Right renal pelvis (tissue), 4 donors: ENCODE results near the gene BCAP31. TPM values are rescaled to one million over a fixed set of nuclear protein-coding genes. Genes with fewer than 3 reads are reported as not detected.
"Not testable (repeated sequence)": the region's sequence is repeated elsewhere in the genome, so short reads cannot be mapped to it uniquely, and the experiment has no call there.

ENCODE experiments used
- DNase-seq, 4 donors: peaks; one replicate each; pipeline ENCODE4 v3.0.0-alpha.2; 2013; ENCODE audit warnings: low read depth in 4 of 4, low spot score in 3 of 4, missing footprints in 1 of 4
- polyA plus RNA-seq, 4 donors: library from polyadenylated mRNA; unstranded; fragments of 120-200 nt; gene quantifications; one replicate each; pipeline ENCODE4 v1.2.1, GENCODE V29; 2013; ENCODE audit not compliant: insufficient read length in 4 of 4

Gene BCAP31
- polyA plus RNA-seq, 4 donors, result 192 to 206 (median 199) TPM

DNA sequence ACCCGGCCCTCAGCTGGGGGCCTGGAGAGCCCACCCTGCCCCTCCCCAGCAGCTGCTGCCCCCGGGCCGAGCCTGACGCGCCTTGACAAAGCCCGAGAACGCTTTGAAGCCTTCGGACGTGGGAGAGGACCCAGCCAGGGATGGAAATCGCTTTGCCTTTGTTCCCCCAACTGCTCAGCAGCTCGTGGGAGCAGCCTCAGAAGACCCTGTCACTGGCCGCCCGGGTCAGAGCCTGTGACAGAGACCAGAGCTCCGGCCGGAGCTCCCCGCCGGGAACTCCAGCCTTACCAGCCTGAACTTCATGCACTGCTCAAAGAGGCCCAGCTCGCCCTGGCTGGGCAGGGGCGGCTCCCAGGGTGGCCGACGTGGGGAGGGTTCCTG lies 39.0 kb downstream of the BCAP31 start:
- DNase-seq, result no peak

DNA sequence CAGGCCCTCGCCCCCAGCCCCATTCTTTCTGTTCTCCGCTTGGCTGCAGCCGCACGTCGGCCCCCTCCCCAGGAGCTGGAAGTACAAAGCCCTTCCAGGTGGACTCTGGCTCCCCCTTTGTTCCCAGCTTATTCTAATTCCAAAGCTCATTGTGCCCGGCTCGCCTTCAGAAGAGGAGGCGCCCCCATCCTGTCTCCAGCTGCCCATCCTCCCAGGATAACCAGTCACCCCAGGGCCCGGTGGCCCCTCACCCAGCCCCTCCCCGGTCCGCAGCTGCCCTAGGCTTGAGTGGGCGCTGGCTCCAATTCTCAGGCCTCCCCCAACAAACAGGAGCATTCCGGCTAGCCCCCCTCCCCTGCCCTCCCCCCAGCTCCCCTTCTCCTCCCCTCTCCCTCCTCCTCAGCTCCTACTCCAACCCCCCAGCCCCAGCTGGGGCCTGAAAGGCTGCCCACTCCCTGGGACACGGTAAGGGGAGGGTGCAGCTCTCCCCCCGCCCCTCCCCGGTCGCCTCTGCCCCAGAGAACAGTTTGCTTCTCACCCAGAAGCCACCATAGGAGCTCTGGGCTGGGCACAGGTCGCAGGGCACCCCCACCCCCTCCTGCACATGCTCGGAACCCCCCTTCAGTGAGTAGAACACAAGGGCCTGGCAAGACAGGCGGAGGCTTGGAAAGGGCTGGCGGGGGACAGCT lies 39.6 kb downstream of the BCAP31 start:
- no peak for DNase-seq

DNA sequence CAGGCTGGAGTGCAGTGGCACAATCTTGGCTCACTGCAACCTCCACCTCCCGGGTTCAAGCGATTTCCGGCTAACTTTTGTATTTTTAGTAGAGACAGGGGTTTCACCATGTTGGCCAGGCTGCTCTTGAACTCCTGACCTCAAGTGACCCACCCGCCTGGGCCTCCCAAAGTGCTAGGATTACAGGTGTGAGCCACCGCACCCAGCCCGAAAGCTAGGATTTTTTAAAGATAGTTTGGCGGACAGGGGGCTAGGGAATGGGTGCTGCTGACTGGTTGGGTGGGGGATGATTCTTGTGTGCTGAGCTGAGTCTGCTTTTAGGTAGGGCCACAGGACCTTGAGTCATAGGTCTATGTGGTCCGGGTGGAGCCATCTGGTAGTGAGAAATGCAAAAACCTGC lies 40.7 kb downstream of the BCAP31 start:
- not testable (repeated sequence) for DNase-seq

DNA sequence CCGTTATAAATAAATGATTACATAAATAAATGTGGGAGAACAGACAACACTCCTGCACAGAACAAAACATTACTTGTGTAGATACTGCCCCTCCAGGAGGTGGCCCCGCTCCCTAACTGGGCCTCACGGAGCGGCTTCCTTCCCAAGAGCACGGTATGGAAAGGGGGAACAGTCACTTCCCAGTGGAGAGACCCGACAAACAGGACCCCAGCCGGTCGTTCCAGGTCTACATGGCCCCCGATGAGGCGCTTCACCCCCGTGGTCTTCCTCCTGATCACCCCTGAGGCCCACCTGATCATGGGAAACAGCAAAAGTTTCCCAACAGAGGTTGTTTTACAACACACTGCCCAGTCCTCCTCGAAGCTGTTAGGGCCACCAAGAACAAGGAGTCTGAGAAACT lies 43.0 kb downstream of the BCAP31 start:
- DNase-seq, result no peak

DNA sequence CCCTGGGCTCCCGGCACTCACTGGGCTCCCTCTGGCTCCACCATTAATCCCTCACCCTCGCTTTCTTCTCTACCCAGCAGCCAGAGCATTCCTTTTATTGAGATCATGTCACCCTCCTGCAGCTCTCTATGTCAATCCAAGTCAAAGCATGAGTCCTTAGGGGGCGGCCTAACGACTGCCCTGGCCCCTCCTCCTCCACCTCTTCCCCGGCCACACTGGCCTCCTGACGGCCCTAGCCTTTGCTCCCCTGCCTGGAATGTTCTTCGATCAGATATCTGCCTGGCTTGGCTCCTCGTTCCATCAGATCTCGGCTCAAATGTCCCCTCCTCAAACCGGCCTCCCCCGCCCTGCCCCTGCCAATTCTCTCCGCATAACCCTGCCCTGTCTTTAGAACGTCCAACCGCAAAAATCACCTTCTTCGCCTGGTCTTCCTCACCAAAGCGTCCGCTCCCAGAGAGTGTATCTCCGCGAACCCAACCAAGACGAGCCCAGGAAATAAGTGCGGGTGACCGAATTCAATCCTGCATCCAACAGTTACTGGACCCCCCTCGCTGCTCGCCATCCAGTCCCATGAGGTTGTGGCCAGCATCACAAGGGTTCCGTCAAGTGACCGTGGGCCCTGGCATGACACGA lies 49.9 kb downstream of the BCAP31 start:
- DNase-seq, result no peak

DNA sequence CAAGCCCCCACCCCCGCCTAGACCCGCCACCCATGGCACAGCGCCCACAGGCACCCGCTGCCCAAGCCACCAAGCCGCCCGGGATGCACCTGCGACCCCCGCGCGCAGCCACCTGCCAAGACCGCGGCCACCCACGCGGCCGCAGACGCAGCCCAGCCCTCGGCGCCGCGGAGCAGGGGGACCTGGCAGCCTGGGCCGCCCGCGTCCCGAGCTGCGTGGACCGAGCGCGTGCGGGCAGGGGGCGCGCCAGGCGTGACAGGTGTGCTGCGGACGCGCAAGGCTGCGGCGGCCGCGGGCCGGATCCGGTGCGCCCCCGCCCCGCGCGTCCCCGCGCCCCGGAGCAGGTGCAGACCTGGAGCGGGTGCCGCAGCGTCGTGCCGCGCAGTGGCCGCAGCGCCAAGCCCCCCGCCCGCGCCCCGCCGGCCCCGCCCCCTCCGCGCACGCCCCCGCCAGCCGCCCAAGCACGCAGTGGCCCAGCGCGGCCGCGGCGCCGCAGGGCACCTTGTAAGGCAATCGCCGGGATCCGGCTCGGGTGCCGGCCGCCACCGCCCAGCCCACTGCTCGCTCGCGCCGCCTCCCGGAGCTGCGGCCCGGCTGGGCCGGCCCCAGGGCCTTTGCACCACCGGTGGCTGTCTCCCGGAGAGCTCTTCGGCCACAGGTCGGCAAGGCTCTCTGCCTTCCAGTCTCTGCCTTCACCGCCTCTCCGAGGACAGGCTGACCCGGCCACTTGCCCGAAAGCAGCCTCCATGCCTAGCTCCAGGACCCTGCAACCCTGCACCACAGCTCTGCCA lies 50.6 kb downstream of the BCAP31 start, which contains the start of gene PNCK:
Gene PNCK (minus strand): TSS at position 386 of the 791 bp plus-strand sequence. CDS start 737 bp downstream, outside the sequence.
- no peak for DNase-seq

DNA sequence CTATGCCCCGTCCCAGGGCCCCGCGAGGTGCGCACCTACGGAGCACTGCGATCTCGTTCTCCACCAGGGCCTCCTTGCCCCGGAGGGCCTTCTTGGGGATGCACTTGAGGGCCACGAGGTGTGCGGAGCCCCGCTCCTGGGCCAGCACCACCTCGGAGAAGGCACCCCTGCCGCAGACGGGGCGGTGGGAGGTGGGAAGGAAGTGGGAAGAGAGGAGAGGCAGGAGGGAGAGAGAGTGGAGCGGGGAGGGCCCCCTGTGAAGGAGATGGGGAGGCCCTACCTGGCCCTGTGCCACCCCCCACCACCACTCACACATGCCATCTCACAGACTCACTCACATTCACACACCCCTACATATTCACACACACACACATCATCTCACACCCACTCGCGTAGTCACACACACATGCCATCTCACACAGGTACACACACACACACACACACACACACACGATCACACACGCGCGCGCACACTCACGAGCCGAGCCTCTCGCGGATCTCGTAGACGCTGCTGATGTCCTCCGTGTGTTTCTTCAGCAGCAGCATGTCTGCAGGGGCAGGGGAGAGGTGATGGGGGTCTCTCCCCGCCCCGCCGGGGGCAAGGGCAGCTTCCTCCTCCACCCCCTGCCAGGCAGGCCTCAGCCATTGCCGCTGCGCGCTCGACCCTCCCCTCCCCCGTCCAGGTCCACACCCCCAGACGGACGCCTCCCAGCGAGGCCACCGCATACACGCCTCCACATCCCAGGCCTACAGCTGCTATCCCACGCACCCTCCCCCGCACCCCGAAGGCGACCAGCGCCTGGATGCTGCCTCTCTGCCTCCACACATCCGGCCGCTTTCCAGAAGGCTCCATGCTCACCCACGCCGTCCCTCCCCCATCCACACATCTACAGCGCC lies 51.4 kb downstream of the BCAP31 start:
- DNase-seq, result no peak

DNA sequence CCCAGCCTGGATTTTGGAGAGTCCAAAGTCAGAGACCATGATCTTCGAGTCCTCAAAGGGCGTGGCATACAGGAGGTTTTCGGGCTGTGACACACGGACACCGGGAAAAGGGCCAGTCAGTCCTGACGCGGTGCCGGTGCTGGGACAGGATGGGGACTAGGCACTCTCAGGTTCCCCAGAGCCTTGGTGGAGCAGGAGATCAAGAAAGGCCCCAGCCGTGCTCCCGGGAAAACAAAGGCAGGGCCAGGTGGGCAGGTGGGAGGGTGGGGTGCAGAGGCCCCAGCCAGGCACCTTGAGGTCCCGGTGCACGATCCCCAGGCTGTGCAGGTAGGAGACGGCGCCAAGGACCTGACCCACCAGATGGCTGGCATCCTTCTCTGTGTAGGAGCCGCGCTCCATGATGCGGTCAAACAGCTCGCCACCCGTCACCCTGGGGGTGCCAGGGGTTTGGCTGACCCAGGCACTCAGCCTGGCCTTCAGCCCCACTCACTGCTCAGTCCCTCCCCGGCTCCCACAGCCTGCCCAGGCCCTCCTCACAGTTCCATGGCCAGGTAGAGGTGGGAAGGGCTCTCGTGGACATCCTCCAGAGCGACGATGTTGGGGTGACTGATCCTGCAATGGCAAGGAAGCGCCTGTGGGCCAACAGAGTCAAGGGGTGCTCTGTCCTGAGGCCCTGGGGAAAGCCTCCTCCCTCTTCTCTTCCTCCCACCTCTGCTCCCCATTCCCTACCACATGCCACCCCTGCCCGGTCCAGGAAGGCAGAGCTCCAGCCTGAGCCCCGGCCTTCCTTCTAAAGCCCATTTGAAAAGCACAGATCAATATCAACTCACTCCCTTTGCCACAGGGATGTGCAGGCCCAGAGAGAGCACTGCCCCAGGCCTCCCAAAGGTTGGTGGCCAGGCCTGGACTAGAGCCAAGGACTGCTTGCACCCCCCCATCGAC lies 52.3 kb downstream of the BCAP31 start:
- DNase-seq, result no peak

DNA sequence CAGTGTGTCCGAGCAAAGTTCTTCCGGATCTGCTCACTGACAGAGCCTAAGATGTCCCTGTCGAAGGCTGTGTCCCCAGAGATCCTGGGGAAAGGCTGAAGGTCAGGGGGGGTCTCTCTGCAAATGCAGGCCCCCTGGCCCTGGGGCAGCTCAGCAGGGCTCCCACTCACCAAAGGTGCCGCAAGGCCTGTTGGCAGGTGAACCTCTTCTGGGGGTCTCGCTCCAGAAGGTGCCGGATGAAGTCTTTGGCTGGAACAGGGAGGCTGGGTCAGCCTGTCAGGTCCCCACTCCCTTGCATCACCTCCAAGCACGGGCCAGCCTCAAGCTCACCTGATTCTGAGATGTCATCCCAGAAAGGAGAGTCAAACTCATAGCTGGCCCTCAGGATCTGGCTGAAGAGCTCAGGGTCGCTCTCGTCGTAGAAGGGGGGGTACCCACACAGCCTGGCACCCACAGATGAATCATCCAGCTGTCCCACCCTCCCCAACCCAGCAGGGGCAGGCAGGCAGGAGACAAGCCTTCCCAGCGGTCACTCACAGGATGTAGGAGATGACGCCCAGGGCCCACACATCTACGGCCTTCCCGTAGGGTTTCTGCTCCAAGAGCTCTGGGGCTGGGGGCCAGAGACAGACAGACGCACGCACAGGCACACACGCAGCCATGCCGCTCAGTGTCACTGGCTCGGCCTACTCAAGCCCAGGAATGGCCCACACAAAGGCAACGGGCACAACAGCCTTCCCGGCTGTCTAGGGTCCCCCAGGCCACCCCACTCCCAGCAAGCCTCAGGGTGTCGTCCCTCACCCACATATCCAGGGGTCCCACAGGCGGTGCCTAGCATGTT lies 53.2 kb downstream of the BCAP31 start:
- DNase-seq, result no peak

DNA sequence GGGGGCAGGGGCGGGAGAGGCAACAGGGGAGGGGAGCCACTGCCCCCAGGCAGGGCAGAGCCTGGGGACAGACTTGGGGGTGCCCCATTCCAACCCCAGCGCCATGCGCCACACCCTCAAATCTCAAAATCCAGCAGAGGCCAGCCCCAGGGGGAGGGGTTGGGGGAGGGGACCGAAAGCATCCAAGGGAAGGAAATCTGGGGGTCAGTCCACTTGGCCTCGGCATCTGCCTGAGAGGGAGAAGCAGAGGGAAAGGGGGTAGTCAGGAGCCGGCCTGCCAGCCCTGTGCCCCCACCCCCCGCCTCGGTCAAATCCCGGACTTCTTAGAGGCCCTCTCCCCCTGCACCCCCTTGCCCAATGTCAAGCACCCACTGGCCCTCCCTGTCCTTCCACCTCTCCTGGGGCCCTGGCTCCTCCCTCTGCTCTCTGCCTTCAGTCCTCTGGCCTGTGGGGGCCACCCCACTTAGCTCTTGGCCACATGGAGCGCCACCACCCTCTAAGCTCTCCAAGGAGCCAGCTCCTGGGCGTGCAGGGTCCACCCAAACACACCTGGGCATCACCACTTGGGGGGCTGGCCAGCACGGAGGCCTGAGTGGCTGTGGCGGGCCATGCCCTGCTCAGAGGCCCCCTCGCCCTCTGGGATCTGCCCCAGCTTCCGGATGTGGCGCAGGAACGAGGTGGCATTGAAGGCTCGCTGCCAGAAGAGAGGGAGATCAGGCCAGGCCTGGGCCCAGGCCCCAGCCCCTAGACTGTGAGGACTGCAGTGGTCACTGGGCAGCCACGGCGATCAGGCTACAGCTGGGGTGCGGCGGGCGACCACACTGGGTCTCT lies 54.1 kb downstream of the BCAP31 start:
- no peak for DNase-seq

DNA sequence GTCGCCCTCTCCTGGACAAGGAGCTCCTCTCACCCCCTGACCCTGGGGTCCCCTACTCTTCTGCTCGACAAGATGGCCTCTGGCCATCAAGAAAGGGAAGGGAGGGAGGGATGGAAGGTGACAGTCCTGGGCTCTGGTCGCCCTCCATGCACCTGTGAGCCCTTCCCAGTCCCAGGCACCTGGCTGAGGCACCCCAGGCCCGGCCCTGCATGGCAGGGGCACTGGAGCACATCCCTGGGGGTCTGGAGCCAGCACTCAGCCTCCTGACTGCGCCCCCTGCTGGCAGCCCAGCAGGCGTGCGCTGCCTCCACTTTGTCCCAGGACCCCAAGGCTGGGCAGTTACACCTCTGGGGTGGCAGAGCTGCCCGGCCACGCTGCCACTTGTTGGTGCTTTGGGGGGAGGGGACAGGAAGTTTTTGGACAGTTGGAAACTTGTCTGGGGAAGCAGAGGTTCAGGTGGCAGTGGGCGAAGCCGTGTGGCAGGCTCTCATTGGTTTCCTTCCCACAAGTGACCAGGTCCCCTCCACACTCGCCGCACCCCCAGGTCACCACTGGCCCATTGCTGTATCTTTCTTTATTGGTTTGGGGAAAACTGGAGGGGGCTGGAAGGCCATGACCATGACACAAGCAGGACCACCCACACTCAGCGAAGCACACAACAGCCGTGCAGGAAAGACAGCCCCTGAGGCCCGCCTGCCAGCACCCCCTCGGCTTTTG lies 54.9 kb downstream of the BCAP31 start:
- no peak for DNase-seq

DNA sequence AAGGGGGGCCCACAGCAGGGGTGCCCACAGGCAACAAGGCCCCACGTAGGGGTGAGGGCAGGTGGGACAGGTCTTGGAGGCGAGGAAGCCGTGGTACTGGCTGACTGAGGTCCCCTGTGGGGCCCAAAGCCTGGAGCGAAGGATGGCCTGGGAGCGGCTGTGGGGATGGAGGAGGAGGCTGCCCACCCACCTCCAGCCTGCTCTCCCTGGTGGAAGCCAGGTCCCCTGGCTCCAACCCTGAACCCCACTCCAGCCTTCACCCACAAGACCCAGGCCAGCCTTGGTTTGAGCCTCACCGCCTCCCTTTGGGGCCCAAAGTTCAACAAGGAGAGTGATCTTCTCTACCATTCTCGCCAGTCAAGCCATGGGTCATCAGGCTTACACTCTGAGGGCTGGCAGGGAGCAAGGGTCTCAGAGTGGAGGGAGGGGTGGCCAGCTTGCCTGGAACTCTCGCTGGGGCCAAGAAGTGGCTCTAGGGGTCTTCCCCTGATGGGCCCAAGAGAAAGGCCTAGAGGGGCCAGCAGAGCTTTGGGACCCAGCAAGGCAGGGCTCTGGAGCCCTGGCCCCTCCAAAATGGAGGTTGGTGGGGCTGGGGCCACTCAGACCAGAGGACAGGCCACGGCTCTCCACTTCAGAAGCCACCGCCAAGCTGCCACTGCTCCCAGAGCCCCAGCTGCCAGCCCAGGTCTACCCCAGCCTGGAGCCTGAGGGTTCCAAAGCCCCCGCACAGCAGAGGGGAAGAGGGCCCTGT lies 55.6 kb downstream of the BCAP31 start:
- DNase-seq, result no peak

DNA sequence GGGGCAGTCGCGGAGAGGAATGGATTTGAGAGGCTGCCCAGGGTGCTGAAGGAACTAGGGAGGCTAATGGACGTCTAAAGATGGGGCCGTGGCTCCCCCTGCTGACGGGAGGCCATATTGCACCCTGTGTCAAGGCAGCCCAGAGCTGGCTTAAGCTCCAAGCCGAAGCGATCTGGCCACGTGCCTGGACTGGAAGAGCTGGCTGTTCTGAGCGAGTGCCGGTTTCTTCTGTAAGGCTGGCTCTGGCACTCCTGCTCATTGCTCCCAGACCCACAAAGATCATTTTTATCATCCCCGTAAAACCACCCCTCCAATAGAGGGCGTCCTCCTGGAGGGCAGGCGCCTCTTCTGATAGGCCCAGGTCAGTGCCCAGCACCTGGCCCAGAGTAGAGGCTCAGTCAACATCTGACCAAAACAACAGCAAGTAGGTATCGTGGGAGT lies 56.2 kb downstream of the BCAP31 start:
- peak in 2 of 4 donors; percentile 65 to 74 for DNase-seq

DNA sequence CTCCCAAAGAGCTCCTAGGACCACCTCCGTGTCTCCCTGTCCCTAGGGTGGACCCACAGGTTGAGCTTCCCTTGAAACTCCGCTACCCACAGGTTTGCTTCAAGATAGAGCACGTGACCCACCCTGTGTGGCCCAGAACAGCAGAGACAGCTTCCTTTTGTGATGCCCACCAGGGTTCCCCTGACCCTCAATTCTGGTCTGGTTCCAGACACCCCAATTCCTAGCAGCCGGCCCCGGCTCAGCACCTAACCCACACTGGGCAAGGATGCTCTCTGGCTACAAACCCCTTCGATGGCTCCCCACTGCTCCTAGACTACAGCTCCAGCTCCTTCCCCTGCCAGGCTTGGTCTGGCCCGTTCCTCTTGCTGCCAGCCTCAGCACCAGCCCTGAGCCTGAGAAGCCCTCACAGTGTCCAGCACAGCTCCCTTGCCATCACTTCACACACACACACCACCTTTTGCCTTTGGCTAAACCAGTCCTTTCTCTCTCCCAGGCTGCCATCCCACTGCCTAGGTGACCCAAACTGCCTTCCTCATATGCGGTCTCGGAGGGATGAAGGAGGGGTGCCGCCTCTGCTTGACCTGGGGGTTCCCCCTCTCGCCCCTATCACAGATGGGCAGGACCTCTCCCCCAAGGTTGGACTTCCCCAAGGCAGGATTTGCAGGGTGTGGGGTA lies 56.8 kb downstream of the BCAP31 start:
- DNase-seq, result no peak

DNA sequence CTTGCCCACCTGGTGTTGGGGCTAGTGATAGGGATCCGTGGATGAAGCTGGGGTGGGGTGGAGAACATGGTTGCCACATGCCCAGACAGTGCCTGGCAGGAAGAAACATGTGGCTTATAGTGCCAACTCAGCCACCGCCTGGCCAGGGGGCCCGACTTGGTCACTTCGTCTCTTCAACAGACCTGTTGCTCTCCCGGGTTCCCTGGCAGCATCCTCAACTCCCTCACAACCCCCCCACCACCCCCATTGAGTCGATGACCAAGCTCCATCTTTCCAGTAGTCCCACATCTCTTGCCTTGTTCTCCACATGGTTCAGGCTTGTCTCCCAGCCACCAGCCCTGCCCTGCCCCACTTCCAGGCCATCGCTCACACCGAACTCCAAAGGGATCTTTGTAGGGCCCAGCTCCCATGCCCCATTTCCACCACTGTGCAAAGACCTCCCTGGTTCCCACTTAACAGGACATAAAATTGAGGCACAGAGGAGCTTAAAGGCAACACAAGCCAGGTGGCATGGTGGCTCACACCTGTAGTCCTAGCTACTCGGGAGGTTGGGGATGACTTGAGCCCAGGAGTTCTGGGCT lies 58.4 kb downstream of the BCAP31 start:
- DNase-seq, result no peak
